ENCODE measurements around the gene NDUFB1.

The NDUFB1 gene

GRCh38 chr14:92088494-92088893 is 33.0 kb downstream of the NDUFB1 start:
- DNase-seq: no peak

- DNase-seq: no peak
These were observed 47.0 kb downstream of the NDUFB1 start for GRCh38 chr14:92074555-92074954.

All from NCI-H187 treated with DMSO at 0.1 percent for 48 hours (cell line).